Posterior vena cava (tissue), 2 donors: Measurements from ENCODE around the gene MTRR. TPM values are rescaled to one million over a fixed set of nuclear protein-coding genes. Genes with fewer than 3 reads are reported as not detected.

ENCODE experiments used
- DNase-seq: peaks from one replicate; pipeline ENCODE4 v3.0.0-alpha.2; 2020; ENCODE audit warnings: low spot score
- intact Hi-C, 2 donors: fragments of 100-400 bp; cut with DNase I; formaldehyde crosslinking; loops; one replicate each; pipeline versions ENCODE4 v1.14.1 to v1.14.2; 2022 to 2023
- total RNA-seq, 2 donors: library from RNA; stranded (reverse); fragmentation: NEBNext Ultra II Directional; extraction: Animal tissue kit (Norgen Biotek cat#: 25700); gene quantifications; one replicate each; pipeline ENCODE4 v1.2.1, GENCODE V29; 2021
- donor health status: DM: yes; HTN: yes; CAD: no.
- donor health status: DM: yes; HTN: yes; CAD: no.

The MTRR gene
- total RNA-seq, 2 donors from 2014 or later = 41.2 to 43.0 TPM

DNA sequence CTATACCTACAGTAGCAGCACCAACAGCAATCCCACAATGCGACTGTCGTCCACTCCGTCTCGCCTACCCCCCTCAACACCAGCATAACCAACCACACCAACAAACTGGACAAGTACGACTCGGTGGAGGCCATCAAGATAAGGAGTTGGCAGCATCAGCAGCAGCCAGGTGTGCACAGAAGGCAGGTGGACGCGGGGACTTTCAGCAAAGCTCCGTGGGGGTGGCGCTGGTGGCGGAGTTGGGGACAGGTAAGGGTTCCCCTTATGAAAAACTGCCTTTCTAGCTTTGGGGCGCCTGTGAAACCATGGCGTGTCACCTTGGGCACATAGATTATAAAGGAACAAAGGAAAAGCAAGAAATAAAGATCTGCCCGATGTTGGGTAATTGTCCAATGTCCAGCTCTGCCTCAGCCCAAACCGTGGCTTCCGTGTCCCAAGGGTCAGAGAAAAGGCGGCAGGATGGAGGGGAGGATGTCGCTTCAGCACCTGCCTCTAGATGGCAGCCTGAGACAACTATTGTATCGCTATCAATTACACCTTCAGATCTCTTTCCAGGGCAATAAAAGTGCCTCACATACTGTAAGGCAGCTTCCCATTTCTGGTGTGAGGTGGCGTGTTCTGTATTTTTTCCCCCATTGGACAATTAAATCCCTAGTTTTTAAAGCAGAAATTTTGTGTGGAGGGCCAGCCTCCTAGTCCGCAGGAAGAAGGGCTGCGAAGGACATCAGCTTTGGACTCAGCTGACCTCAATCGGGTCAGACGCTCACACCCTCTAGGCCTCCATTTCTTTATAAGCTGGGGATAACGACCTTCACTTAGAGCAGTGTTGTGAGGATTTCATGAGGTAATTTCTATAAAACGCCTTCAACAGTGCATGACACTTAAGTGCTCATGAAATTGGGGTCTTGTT lies 58.8 kb downstream of the MTRR start:
- intact Hi-C loops = no loop called here
- DNase-seq = no peak

DNA sequence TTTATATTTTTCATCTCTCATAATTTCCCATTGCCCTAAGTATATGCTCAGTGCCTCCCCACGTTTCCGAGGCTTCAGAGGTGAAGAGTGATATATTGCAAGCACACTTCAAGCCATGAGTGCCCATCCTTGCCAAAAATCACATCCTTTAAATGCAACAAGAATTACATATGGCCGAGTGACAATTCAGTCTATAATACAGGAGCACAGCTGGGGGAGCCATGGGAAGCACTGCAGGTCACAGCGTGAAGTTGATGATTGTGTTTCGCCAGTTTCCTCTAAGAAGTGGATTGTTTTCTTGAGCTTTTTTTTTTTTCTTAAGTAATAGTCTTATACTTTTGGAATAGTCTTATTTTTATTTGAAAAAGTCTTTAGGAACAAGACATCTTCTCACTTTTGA lies 61.1 kb downstream of the MTRR start:
- intact Hi-C loops = no loop called here
- no peak for DNase-seq

DNA sequence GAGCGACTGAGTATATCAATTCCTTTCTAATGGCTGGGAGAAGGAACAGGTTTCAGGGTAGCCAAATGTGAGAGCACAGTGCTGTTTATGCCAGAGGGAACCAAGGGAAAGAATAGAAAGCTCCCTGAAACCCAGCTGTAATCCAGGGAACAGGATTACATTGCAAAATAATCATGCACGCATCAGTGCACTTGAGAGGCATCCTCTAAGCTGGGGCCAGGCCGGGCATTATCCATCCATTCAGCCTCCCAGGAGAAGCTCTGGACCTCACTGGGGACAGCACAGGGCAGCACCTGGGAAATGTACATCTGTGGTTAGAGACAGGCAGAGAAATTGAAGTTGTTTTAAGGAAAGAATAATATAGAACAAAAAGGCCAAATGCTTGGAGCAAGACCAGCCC lies 72.7 kb downstream of the MTRR start:
- intact Hi-C loops = no loop called here
- no peak for DNase-seq

DNA sequence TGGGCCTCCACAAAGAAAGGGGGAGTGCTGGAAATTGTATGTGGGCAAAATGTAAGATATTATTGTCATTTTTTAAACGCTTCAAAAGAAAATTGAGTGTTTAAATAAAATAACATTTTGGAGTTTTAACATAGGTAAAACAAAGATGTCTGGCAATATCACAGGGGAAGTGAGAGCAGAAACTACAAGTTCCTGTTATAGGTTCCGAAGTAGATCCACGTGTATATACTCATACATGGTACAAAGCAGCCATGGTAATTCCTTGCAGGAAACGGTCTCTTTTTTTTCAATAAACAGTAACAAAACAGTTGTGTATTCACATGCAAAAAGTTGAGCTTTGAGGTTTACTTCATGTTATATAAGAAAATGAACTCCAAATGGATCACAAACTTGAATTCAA lies 78.4 kb downstream of the MTRR start:
- intact Hi-C loops = no loop called here
- DNase-seq = no peak

Other genes starting within 250 kb of the MTRR start
- gene CFAP90, start 18.0 kb upstream of the MTRR start, total RNA-seq = under 1 TPM in 1 of 2 donors, not detected in 1; 0.14 TPM
- 1 to 10 TPM; 5.7 to 7.6 TPM for gene FASTKD3, start 117 bp upstream of the MTRR start, total RNA-seq